Activated T-cell treated with anti-CD3 and anti-CD28 coated beads for 4 hours (primary cell): ENCODE data around the gene KRTAP10-8.
"Not testable (repeated sequence)": the region's sequence is repeated elsewhere in the genome, so short reads cannot be mapped to it uniquely, and the experiment has no call there.

Experiments used
- DNase-seq: peaks from one replicate; pipeline ENCODE4 v3.0.0-alpha.2; 2020

KRTAP10-8 gene

DNA sequence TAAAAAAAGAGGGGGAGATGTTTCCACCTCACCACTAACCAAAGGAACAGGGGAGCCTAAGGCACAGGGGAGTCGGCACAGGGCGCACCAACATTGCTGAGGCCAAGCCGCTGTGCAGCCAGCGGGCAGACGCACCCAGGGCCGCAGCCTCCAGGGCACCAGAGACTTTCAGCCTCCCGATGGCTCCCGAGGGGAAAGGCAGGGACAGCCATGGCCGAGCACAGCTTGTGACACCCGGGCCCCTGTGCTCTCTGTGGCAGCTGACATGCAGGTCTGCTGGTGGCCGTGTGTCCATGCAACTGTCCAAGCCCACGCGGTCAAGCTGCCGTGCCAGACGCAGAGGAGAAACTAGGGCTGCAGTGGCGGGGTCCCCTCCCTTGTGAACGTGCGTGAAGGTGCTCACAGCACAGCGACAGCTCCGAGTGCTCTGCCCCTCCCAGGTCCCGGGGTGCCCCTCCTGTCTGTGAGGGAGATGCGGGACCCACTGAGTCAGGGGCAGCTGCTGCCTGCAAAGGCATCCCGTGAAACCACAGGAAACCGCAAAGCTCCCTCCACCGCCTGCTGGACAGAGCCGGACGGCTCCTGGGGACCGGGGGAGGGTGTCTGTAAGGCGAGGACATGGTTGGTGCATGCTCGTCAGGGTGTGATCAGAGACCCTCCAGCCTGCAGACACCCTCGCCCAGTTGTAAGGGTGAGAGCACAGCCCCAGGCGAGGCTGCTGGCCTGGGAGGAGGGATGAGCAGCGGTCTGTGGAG is 36.9 kb downstream of the KRTAP10-8 start:
- no peak for DNase-seq

DNA sequence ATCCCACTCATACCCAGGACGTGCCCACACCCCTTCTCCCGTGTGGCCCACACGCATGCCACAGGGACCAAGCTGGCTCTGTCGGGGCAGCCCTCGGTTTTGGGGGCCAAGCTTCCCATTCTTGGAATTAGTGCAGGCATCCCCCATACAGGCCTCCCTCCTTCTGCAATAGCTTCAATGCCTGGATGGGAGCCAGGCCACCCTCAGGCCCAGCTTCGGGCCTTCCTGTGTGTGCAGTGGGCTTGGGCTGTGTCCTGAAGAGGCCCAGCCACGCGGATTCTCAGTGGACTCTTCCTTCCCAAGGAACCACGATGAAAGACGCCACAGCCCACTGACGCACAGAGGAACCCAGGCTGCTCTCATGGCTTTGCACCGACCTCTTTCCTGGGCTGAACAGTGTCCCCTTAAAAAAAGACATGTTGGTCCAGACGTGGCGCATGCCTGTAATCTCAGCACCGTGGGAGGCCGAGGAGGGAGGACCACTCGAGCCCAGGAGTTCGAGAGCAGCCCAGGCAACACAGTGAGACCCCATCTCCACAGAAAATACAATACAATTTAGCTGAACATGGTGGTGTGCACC is 37.7 kb downstream of the KRTAP10-8 start:
- DNase-seq = no peak

GRCh38 chr21:44650265-44650972 is 38.5 kb downstream of the KRTAP10-8 start:
- no peak for DNase-seq

DNA sequence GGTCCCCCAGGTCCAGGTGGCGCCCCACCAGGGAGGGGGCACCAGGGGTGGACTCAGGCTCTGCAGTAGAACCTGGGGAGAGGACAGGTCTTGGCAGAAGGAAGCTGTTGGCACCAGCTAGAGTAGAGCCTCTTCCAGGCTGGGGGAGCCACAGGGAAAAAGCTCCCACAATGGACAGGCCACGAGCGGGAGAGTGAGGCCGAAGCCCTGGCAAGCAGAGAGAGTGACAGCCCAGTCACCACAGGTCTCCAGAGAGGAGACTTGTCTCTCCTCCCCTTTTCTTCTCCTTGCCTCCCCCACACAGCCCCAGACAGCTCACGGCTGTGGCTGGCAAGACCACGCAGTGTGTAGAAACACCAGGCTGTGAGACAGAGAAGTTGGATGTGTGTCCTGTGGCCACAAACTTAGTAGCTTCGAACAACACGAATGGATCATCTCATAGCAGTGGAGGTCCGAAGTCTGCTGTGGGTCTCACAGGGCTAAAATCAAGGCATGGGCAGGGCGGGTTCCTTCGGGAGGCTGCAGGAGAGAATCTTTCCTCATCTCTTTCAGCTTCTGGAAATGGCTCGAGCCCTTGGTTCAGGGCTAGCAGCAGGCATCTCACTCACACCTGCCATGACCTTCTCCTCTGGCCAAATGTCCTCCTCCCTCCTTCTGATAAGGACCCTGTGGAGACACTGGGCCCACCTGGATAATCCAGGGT is 39.2 kb downstream of the KRTAP10-8 start:
- no peak for DNase-seq

DNA sequence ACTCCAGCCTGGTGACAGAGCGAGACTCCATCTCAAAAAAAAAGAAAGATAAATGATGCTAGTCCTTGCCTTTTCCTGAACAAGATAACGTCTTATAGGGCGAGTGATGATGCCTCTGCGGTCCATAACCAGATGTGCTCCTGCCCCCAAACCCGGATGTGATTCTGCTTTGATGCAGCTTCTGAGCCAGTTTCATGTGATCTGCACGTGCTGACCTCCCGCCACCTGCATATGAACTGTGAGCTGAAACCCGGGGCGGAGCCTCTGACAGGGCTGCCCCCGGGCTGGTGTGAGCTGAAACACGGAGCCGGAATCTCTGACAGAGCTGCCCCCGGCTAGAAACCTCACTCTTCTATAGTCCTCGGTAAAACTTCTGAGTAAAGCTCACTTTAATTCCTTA is 41.2 kb downstream of the KRTAP10-8 start:
- no peak for DNase-seq

GRCh38 chr21:44653656-44654575 is 42.0 kb downstream of the KRTAP10-8 start:
- no peak for DNase-seq

GRCh38 chr21:44654576-44655175 is 42.8 kb downstream of the KRTAP10-8 start, which contains the start of gene KRTAP12-4:
Gene KRTAP12-4 (minus strand): TSS chr21:44654659. CDS start chr21:44654614, 45 bp downstream.
- DNase-seq = no peak

DNA sequence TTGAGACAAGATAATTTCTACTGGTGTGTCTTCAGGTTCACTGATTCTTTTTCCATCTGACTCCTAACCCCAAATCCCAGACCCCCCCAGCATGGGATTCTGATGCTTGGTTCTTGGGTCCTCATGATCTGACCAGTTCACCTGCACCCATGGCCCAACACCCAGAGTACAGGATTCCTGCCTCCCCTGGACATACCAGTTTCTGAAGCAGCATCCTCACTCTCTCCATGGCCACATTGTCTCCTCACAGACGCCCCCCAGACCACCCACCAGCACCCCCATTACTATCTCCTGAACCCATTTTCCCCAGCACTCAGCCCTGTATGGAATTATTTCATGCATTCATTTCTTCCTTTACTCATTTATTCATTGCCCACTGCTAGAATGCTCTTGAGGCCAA is 45.0 kb downstream of the KRTAP10-8 start:
- no peak for DNase-seq

DNA sequence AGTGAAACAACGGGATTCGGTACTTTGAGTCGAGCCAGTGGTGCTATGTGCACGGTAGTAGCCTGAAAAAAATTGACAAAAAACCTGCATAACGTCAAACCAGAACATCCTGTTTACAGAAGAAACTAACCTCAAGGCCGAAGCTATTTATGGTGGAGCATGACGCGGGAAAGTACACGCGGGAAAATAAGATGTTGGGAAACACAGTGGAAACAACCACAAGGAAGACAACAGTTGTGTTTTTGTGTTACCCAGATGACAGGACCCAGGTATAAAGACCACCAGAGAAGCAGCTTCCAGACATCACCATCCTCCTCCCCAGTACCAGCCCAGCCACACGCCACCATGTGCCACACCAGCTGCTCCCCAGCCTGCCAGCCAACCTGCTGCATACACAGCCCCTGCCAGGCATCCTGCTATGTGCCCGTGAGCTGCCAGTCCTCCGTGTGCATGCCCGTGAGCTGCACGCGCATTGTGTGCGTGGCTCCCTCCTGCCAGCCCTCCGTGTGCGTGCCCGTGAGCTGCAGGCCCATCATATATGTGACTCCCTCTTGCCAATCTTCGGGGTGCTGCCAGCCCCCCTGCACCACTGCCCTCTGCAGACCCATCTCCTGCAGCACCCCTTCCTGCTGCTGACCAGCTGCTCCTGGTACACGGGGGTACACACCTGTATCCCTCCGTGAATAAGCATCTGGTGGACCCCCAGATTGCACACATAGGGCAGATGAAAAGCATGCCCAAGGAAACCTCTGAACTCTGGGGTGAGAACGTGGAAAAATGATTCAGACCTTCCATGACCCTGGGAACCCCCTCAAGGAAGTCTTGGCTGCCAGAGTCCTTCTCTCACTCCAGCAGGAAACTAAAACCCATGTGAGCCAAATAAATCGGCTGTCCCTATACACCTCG is 46.0 kb downstream of the KRTAP10-8 start, which contains the start of gene KRTAP12-3:
KRTAP12-3 (plus strand) TSS at position 298 of the 906 bp plus-strand sequence; CDS start at position 346, 48 bp downstream.
- no peak for DNase-seq

DNA sequence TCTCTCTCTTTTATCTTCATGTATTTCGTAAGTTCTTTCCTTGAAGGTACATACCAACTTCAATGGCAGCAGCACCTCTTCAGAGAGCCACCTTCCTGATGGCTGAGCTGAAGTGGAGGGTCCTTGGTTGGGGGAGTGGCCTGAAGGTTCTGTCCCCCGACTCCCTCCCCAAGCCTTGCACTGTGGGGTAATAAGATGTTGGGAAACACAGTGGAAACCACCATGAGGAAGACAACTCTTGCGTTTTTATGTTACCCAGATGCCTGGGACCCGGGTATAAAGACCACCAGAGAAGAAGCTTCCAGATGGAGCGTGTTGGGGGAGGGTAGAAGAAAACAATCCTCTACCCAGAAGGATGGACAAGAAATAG is 46.6 kb downstream of the KRTAP10-8 start:
- no peak for DNase-seq

GRCh38 chr21:44658913-44659595 is 47.2 kb downstream of the KRTAP10-8 start:
- DNase-seq = no peak

DNA sequence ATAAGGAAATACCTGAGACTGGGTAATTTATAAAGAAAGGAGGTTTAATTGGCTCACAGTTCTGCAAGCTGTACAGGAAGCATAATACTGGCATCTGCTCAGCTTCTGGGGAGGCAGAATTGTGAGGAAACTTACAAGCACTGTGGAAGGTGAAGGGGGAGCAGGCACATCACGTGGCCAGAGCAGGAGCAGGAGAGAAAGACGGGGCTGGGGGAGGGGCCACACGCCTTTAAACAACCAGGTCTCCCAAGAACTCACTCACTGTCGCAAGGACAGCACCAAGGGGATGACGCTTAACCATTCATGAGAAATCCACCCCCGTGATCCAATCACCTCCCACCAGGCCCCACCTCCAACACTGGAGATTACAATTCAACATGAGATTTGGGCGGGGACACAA is 49.7 kb downstream of the KRTAP10-8 start:
- not testable (repeated sequence) for DNase-seq
